Neutrophil (primary cell): Measurements from ENCODE around the gene SLITRK6.

ENCODE experiments used
- H3K27ac ChIP-seq: fragments of 200-600 bp; sonication (generic); 2 replicates; pipeline ENCODE4 v1.5.1; 2016; ENCODE audit warnings: mild to moderate bottlenecking, moderate library complexity
- H3K27me3 ChIP-seq: fragments of 200-600 bp; sonication (generic); 2 replicates; pipeline ENCODE4 v1.6.0; 2016; ENCODE audit warnings: mild to moderate bottlenecking
- H3K36me3 ChIP-seq: fragments of 200-600 bp; sonication (generic); 2 replicates; pipeline ENCODE4 v1.5.1; 2017
- H3K4me1 ChIP-seq, 2 experiments: fragments of 200-600 bp in 1 of 2; sonication (generic) in 1 of 2; 1 replicate in 1 of 2; 2 replicates in 1 of 2; pipeline versions ENCODE4 v1.5.1 to v1.6.1; 2013 to 2016; ENCODE audit warnings: low read depth in 1 of 2, low read length in 1 of 2, mild to moderate bottlenecking in 1 of 2, moderate library complexity in 1 of 2; ENCODE audit not compliant: control insufficient read depth in 1 of 2, insufficient read depth in 1 of 2
- H3K4me3 ChIP-seq, 2 experiments: fragments of 200-600 bp in 1 of 2; sonication (generic) in 1 of 2; 1 replicate in 1 of 2; 2 replicates in 1 of 2; pipeline ENCODE4 v1.5.1; 2013 to 2016; ENCODE audit warnings: low read depth in 1 of 2, low read length in 1 of 2, mild to moderate bottlenecking in 1 of 2, moderate library complexity in 1 of 2
- H3K9me3 ChIP-seq: fragments of 200-600 bp; sonication (generic); 2 replicates; pipeline ENCODE4 v1.5.1; 2016
- CTCF ChIP-seq: fragments of 200-600 bp; sonication (generic); IDR thresholded peaks from 2 replicates; pipeline ENCODE4 v1.5.1; 2016; ENCODE audit warnings: antibody characterized with exemption

The SLITRK6 gene

DNA sequence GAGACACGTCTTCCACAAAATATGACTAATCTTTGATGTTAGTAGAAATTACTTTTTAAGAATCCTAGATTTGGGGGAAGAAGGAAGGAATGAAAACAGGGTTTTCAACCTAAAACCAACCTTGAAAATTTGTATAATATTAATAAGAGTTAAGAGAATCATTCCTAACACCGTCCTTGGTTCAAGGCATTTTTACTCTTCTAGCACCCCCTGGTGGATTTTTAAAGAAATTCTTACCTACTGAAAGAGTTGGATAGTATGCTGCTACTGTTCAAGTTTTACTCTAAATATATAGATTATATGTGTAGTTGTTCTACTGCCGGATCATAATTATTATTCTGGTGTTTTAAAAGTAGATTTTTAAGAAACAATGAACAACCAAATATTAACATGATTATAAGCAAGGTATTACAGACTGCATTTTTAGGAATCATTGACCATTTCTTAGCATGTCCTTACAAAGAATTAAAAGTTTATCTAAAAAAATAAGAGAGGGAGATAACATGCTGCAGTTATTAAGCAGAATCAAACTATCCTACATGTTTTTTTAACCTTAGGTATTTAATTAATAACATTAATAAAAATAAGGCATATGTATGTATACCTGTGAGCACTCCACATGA lies 7.4 kb upstream of the SLITRK6 start:
- Histone ChIP-seq H3K9me3 (no peaks in the 10 kb centered on the region), H3K4me1 (no peaks in the 10 kb centered on the region), H3K27ac (no peak overlapping the region), H3K27me3 (no peaks in the 10 kb centered on the region), H3K36me3 (no peaks in the 10 kb centered on the region), H3K4me3 (no peak overlapping the region)
- TF ChIP-seq CTCF, result no peak

DNA sequence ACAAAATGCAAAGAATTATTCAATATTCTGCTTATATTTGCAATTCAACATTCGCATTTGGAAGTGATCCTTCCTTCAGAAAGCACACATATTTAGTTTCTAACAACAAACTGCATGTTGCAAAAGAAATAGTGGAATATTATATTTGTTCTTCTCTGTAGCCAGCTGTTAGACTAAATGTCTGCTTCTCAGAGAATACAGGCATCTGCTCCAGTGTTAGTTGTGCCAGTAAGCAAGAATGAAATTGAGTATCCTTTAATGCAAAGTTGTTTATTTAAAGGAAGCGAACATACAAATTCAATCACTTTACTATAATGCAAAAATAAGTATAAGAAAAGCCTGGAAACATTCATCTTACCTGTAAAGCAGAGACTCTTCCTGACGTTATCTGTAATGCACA lies 663 bp downstream of the SLITRK6 start:
- Histone ChIP-seq H3K27ac (no peak overlapping the region), H3K4me3 (no peak overlapping the region), H3K4me1 (no peaks in the 10 kb centered on the region), H3K9me3 (no peaks in the 10 kb centered on the region), H3K27me3 (no peaks in the 10 kb centered on the region), H3K36me3 (no peaks in the 10 kb centered on the region)
- no peak for TF ChIP-seq CTCF

GRCh38 chr13:85797311-85797710 lies 1.9 kb downstream of the SLITRK6 start:
- Histone ChIP-seq H3K27me3 (no peaks in the 10 kb centered on the region), H3K4me1 (no peaks in the 10 kb centered on the region), H3K4me3 (no peak overlapping the region), H3K36me3 (no peaks in the 10 kb centered on the region), H3K9me3 (no peaks in the 10 kb centered on the region), H3K27ac (no peak overlapping the region)
- no peak for TF ChIP-seq CTCF

DNA sequence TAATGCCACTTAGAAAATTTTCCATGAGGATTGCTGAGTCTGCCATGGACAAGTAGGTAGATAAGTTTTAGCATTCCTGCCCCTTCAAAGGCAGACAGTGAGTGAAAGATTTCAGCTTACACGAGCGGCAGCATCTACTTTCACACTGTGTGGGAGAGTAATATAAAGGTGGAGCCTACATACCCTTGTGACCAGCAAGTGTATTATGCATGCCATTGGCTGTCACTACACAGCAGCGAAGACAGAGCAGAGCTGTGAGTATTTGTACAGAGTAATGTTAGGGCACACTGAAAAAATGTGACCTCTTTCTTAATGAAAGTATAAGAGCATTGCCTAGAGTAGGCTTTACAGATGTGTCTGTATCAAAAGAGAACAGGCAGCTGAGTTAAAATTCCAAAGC lies 14.0 kb downstream of the SLITRK6 start:
- Histone ChIP-seq H3K4me3 (no peak overlapping the region), H3K9me3 (no peaks in the 10 kb centered on the region), H3K36me3 (no peaks in the 10 kb centered on the region), H3K27ac (no peak overlapping the region), H3K27me3 (no peaks in the 10 kb centered on the region), H3K4me1 (no peaks in the 10 kb centered on the region)
- TF ChIP-seq CTCF, result no peak

DNA sequence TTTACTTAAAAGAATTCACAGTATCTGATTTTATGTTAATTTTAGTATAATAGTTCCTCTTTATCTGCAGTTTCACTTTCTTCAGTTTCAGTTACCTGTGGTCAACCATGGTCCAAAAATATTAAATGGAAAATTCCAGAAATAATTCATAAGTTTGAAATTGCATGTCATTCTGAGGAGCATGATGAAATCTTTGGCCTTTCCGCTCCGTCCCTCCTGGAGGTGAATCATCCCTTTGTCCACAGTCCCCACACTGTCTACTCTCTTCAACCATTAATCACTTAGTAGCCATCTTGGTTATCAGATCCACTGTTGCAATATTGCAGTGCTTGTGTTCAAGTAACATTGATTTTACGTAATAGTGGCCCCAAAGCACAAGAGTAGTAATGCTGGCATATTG lies 26.9 kb downstream of the SLITRK6 start:
- Histone ChIP-seq H3K4me3 (no peak overlapping the region), H3K27ac (no peak overlapping the region), H3K9me3 (no peaks in the 10 kb centered on the region), H3K36me3 (no peaks in the 10 kb centered on the region), H3K4me1 (no peaks in the 10 kb centered on the region), H3K27me3 (no peaks in the 10 kb centered on the region)
- TF ChIP-seq CTCF, result no peak

- no peak for TF ChIP-seq CTCF
- no peaks in the 10 kb centered on the region for H3K9me3 ChIP-seq
- no peak overlapping the region for H3K27ac ChIP-seq
- no peaks in the 10 kb centered on the region for H3K27me3 ChIP-seq
- no peaks in the 10 kb centered on the region for H3K36me3 ChIP-seq
- H3K4me3 ChIP-seq, result no peak overlapping the region
- no peaks in the 10 kb centered on the region for H3K4me1 ChIP-seq
Measured at GRCh38 chr13:85771856-85772255, 27.4 kb downstream of the SLITRK6 start.
